GM23338 (cell line): Measurements from ENCODE around the gene FAM168A.

Source experiments
- CREB1 ChIP-seq: fragments of 250-450 bp; sonication (Bioruptor Pico); IDR thresholded peaks from 2 replicates; pipeline ENCODE4 v1.5.0; 2020; ENCODE audit warnings: low read depth, mild to moderate bottlenecking, moderate library complexity
- CTCF ChIP-seq, 2 experiments: fragments of 200-600 bp in 1 of 2; sonication (generic) in 1 of 2; conservative IDR thresholded peaks; 2 replicates each; pipeline versions ENCODE4 v1.5.1 to v1.6.1; 2016 to 2017; ENCODE audit warnings: antibody characterized with exemption in 2 of 2, low read depth in 2 of 2, mild to moderate bottlenecking in 2 of 2, moderate library complexity in 1 of 2
- ETS1 ChIP-seq: IDR thresholded peaks from 2 replicates; pipeline ENCODE4 v1.6.1; 2016; ENCODE audit warnings: antibody characterized with exemption
- EZH2 ChIP-seq: fragments of 200-600 bp; sonication (generic); IDR thresholded peaks from one replicate; pipeline ENCODE4 v1.8.0; 2017; ENCODE audit warnings: antibody characterized with exemption, mild to moderate bottlenecking, low read depth; ENCODE audit not compliant: unreplicated experiment
- EZH2phosphoT487 ChIP-seq: fragments of 200-600 bp; sonication (generic); IDR thresholded peaks from one replicate; pipeline ENCODE4 v1.8.1; 2018; ENCODE audit warnings: antibody characterized with exemption; ENCODE audit not compliant: unreplicated experiment
- JUNB ChIP-seq: IDR thresholded peaks from one replicate; pipeline ENCODE4 v1.6.1; 2016; ENCODE audit warnings: antibody characterized with exemption; ENCODE audit not compliant: unreplicated experiment
- NANOG ChIP-seq: IDR thresholded peaks from 2 replicates; pipeline ENCODE4 v1.6.1; 2016; ENCODE audit warnings: antibody characterized with exemption, borderline replicate concordance
- POLR2AphosphoS5 ChIP-seq: IDR thresholded peaks from 2 replicates; pipeline ENCODE4 v1.6.1; 2016; ENCODE audit warnings: antibody characterized with exemption, low read depth
- STAT1 ChIP-seq: IDR thresholded peaks from one replicate; pipeline ENCODE4 v1.6.1; 2016; ENCODE audit warnings: antibody characterized with exemption; ENCODE audit not compliant: unreplicated experiment
- ZNF331 ChIP-seq: fragments of 250-450 bp; sonication (Bioruptor Pico); IDR thresholded peaks from 2 replicates; pipeline ENCODE4 v1.5.0; 2020; ENCODE audit warnings: low read depth, mild to moderate bottlenecking, moderate library complexity
- TF ChIP-seq, protein P1 (sequence below): IDR thresholded peaks from one replicate; pipeline ENCODE4 v1.6.1; 2018; ENCODE audit warnings: antibody characterized with exemption; ENCODE audit not compliant: unreplicated experiment

DNA sequence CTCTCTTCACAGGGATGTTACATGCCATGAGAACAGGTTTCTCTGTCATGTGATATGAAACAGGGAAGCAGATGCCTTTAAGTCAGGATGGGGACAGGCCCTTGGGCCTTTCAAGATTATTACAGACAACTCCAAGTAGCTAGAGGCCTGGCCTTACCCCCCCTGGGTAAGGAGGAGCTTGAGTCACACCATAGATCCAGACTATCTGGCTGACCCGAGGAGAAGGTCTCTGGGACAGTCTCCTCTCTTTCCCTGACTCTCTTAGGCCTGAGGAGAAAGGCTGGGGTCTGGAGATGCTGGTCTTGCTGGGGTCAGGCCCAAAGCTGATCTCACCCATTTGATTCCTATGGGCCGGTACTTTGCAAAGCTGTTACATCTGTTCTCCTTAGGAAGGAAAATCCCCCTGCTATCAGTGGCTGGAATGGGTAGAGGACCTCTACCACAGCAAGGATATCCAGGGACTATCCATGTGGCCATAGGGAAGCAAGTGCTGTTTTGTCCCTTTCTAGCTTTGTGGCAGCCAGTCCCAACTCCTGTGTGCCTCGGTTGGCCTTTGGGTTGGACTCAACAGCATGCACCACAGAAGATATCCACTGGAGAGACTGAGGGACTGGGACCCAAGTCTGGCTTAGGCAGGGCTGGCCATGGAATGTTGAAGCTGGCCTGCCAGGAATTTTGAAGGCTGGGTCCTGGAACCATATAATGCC, 196.5 kb downstream of the FAM168A start:
- TF ChIP-seq CTCF (conservative IDR thresholded peaks at IDR 0.05; ENCODE audit: low read depth in 2 of 2) (no peak), ZNF331 (CRISPR knock-in tag) (no peak), CREB1 (CRISPR knock-in tag) (no peak), EZH2 (no peak), POLR2AphosphoS5 (no peak), EZH2phosphoT487 (no peak), NANOG (no peak), ETS1 (no peak), STAT1 (no peak), JUNB (no peak)
- TF ChIP-seq, protein P1, sequence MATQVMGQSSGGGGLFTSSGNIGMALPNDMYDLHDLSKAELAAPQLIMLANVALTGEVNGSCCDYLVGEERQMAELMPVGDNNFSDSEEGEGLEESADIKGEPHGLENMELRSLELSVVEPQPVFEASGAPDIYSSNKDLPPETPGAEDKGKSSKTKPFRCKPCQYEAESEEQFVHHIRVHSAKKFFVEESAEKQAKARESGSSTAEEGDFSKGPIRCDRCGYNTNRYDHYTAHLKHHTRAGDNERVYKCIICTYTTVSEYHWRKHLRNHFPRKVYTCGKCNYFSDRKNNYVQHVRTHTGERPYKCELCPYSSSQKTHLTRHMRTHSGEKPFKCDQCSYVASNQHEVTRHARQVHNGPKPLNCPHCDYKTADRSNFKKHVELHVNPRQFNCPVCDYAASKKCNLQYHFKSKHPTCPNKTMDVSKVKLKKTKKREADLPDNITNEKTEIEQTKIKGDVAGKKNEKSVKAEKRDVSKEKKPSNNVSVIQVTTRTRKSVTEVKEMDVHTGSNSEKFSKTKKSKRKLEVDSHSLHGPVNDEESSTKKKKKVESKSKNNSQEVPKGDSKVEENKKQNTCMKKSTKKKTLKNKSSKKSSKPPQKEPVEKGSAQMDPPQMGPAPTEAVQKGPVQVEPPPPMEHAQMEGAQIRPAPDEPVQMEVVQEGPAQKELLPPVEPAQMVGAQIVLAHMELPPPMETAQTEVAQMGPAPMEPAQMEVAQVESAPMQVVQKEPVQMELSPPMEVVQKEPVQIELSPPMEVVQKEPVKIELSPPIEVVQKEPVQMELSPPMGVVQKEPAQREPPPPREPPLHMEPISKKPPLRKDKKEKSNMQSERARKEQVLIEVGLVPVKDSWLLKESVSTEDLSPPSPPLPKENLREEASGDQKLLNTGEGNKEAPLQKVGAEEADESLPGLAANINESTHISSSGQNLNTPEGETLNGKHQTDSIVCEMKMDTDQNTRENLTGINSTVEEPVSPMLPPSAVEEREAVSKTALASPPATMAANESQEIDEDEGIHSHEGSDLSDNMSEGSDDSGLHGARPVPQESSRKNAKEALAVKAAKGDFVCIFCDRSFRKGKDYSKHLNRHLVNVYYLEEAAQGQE = no peak
